ENCODE measurements around the gene YTHDC2.
A peak's percentile ranks its signal among the peaks of the same experiment; 100 is the strongest.

YTHDC2 gene

GRCh38 chr5:113513384-113514288 lies at the start of gene YTHDC2:
YTHDC2 (plus strand) TSS chr5:113513694; CDS start chr5:113513896, 202 bp downstream.
- peak; percentile 92 for DNase-seq

- DNase-seq: no peak
Measured at GRCh38 chr5:113474100-113474728, 39.3 kb upstream of the YTHDC2 start.

DNA sequence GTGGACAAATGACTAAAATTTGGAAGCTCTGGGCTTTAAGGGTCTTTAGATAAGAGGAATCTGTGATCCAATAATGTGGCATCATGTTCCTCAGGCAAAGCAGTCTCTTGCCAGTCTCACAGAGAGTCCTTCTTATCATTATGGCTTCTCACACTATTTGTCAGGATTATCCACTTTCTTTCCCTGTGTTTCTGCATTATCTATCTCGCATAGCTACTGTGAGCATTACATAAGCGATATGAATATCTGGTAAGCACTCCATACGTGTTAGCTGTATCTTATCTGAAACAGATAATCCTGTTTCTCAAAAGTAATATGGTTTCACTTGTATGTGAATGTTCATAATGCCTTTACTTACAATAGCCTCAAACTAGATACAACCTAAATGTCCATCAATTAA lies 34.8 kb upstream of the YTHDC2 start:
- no peak for DNase-seq

- DNase-seq: no peak
Measured at GRCh38 chr5:113480243-113480642, 33.3 kb upstream of the YTHDC2 start.

DNA sequence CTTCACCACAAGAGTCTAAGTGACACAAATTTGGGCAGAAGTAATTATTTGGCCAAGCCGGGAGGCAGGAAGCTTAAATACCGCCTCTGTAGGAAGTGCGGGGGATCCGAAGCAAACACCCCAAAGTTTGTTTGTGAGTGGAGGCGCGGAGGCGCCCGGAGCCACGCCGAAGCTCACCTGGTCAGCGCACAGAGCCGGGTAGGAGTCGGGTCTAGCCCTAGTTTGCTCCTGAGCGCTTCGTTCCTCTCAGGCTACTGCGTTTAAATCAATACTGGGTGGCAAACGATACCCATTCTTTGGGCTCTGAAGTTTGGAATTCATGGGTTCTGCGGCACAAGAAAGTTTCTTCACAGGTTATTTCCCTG lies 26.1 kb upstream of the YTHDC2 start:
- DNase-seq: no peak

GRCh38 chr5:113487781-113488644 lies 25.5 kb upstream of the YTHDC2 start, which contains the start of gene MCC:
MCC (minus strand) TSS chr5:113488453.
- DNase-seq: peak; percentile 53

- DNase-seq: no peak
Measured at GRCh38 chr5:113488645-113489184, 24.8 kb upstream of the YTHDC2 start.

GRCh38 chr5:113489299-113489698 lies 24.2 kb upstream of the YTHDC2 start:
- DNase-seq: no peak

- DNase-seq: no peak
Measured at GRCh38 chr5:113490317-113490716, 23.2 kb upstream of the YTHDC2 start.

DNA sequence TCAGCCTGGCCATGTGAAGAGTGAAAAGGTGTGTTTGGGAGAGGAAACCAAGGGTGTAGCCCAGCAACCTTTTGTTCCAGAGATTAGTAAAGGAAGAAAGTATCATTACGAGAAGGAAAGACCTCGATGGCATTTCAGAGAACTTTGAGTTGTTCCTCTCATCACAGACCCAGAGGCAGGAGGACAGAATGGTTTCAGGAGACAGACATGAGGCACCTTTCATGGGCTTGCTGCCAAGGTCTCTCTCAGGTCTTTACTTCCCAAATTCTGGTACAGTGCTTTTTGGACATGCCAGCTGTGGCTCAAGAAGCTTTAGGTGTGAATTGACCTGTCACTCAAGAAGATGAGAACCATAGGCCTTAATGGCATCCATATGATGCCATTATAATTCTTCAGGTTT lies 22.5 kb upstream of the YTHDC2 start:
- DNase-seq: no peak

DNA sequence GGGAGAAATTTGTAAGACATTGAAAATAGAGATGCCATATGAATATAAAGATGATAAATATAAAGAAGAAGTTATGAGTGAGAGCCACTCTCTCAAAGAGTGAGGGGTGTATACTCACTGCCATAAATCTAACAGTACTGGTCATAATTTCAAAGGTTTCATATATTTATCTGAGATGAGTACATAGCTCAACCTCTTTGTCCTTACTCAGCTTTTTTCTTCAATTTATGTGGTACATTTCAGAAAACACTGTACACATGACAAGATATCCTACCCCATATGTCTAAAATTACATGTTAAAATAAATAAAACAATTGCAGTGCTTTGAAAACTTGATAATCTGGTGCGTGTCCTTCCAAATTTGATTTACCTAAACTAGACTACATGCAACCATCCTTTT lies 20.0 kb upstream of the YTHDC2 start:
- DNase-seq: no peak

- DNase-seq: no peak
Measured at GRCh38 chr5:113495422-113495841, 18.1 kb upstream of the YTHDC2 start.

DNA sequence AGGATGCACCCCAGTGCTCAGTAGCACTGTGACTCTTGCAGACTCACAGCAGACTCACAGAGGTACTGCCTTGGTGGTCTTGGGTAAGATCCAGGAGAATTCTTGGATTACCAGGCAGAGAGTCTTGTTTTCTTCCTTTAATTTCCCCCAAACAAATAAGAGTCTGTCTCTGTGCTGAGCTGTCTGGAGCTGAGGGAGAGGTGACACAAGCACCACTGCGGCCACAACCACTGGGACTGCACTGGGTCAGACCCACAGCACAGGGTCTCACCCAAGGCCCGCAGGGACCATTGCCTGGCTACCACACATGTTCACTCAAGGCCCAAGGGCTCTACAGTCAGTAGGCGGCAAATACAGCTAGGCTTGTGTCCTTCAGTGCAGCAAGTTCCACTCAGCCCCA lies 11.4 kb upstream of the YTHDC2 start:
- no peak for DNase-seq

DNA sequence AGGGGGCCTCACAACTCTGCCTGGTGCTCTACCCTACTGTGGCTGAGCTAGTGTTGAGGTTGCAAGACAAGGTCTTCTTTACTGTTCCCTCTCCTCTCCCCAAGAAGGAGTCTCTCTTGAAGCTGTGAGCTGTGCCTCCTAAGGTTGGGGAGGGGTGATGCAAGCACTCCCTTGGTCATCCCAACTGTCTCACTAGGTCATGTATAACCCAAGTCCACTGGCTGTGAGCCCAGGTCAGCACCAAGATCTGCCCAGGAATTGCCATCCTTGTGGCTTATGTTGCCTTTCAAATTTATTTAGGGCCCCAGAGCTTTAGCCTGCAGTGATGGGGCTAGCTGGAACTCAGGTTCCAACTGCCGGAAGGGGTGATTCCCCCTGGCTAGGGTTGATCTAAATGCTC lies 10.3 kb upstream of the YTHDC2 start:
- no peak for DNase-seq

GRCh38 chr5:113505181-113505580 lies 8.3 kb upstream of the YTHDC2 start:
- DNase-seq: no peak

GRCh38 chr5:113507601-113508000 lies 5.9 kb upstream of the YTHDC2 start:
- no peak for DNase-seq

DNA sequence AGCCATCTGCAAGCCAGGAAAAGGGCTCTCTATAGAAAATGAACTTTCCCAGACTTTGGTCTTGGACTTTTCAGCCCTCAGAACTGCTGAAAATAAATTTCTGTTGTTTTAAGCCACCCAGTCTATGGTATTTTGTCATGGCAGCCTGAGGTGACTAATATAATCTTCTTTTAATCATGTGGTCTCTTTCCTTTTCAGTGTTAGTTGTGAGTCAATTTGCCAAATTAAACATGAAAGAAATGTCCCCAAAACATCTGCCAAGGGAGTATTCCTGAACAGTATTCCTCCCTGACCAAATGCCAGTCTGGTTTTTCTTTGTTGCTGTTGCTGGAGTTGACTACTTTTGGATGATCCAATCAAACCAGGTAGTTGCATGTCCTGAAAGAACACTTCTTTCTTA lies 4.7 kb upstream of the YTHDC2 start:
- no peak for DNase-seq

DNA sequence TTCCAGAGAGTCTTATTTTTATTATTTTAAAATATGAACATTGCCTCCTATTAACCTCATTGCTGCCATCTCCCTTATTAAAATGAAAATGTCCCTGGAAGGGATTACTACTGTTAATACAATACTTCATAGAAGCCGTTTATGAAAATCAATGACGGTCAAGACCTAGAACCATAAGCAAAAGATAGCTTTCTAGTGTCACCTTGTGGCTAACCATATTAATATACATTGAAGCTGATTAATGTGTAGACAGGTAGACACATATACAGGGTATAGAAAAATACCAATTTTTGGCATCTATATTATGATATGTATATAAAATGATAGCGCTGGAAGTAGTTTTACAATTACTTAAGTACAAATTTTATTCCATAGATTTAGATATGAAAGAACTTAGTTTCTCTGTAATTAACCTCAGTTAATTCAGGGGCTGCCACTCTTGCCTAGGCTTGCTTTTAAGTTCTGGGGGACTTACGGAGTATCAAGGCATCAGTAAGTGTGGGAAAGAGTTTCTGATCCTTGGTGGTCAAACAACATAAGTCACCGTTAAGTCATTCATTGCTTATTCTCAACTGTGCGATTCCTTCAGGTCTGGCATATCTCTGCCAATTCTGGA lies 2.5 kb upstream of the YTHDC2 start:
- no peak for DNase-seq

- DNase-seq: no peak
Measured at GRCh38 chr5:113512341-113512740, 1.2 kb upstream of the YTHDC2 start.

DNA sequence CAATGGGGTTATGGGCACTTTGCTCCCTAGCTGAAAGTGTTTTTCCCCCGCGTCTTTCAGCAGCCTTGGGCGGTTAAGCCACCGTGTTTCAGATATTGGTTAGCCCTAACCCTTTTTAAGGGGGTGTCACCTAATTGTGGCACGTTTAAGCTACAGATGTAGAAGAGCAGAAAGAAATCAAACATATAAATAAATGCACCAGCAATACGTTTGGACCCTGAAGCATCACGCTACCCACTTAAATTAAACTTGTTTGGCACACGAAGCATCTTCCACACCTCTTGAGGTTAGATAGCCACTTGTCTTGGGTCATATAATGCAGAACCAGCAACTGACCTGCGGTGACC lies 768 bp downstream of the YTHDC2 start:
- DNase-seq: no peak

- DNase-seq: no peak
Measured at GRCh38 chr5:113518884-113519283, 5.4 kb downstream of the YTHDC2 start.

DNA sequence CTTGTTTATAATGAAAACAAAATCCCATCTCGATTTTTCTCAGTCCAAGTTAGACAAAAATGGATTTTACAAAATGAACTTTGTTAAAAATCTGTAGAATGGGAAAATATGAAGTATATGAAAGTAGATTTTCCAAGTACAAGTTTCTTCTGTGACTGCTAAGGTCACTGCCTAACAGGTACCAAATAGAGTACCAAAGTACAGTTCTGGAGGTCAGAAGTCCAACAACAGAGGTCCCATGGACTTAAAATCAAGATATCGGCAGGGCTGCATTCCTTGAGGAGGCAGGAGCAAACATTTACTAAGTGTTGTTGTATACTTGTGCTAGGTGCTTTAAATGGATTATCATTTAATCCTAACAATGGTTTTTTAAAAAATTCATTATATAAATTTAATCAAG lies 5.9 kb downstream of the YTHDC2 start:
- no peak for DNase-seq

- no peak for DNase-seq
Measured at GRCh38 chr5:113520429-113520828, 6.9 kb downstream of the YTHDC2 start.
